ENCODE data around the gene RGS21. TPM values are rescaled to one million over a fixed set of nuclear protein-coding genes. Genes with fewer than 3 reads are reported as not detected.

RGS21 gene
- total RNA-seq, 1 experiment from 2014 or later = not detected

Other genes starting within 250 kb of the RGS21 start
- gene RGS18, start 158.5 kb upstream of the RGS21 start, total RNA-seq (2021; ENCODE audit: unreplicated experiment) = not detected